GM12801 (cell line): ENCODE results near the gene CD302.

Experiments
- TF ChIP-seq, protein P1 (sequence below): IDR thresholded peaks from one replicate; pipeline ENCODE4 v1.5.1; 2011; ENCODE audit warnings: control low read depth; ENCODE audit not compliant: insufficient read length; ENCODE audit errors: extremely low read depth

CD302 gene

GRCh38 chr2:159792036-159792435, 6.0 kb downstream of the CD302 start:
- TF ChIP-seq, protein P1, sequence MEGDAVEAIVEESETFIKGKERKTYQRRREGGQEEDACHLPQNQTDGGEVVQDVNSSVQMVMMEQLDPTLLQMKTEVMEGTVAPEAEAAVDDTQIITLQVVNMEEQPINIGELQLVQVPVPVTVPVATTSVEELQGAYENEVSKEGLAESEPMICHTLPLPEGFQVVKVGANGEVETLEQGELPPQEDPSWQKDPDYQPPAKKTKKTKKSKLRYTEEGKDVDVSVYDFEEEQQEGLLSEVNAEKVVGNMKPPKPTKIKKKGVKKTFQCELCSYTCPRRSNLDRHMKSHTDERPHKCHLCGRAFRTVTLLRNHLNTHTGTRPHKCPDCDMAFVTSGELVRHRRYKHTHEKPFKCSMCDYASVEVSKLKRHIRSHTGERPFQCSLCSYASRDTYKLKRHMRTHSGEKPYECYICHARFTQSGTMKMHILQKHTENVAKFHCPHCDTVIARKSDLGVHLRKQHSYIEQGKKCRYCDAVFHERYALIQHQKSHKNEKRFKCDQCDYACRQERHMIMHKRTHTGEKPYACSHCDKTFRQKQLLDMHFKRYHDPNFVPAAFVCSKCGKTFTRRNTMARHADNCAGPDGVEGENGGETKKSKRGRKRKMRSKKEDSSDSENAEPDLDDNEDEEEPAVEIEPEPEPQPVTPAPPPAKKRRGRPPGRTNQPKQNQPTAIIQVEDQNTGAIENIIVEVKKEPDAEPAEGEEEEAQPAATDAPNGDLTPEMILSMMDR: no peak

GRCh38 chr2:159790323-159790722, 7.7 kb downstream of the CD302 start:
- TF ChIP-seq, protein P1: no peak

DNA sequence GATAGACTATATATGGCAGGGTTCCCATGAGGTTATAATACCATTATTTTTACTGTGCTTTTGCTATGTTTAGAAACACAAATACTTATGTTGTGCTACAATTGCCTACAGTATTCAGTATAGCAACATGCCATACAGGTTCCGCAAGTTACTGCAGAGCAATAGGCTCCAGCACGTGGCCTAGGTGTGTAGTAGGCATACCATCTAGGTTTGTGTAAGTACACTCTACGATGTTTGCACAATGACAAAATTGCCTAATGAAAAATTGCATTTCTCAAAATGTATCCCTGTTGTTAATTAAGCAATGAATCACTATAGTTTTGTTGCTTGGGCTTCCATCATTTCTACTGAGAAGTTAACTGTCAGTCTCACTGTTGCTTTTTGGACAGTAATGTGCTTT, 9.8 kb downstream of the CD302 start:
- TF ChIP-seq, protein P1: no peak

DNA sequence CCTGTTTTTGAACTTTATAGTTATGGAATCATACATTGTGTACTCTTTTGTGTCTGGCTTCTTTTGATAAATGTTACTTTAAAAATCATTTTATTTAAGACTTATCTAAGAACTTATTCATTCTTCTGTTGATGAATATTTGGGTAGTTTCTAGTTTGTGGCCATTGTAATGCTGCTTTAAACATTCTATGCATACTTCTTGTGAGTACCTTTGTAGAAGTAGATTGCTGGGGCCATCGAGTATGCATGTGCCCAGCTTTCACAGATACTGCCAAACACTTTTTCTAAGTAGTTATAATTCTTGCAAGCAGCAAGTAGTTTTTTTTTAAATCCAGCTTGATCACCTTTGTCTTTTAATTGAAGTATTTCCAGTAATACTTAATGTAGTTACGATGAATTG, 11.1 kb downstream of the CD302 start:
- TF ChIP-seq, protein P1: no peak

GRCh38 chr2:159785195-159785594, 12.8 kb downstream of the CD302 start:
- TF ChIP-seq, protein P1: no peak

- TF ChIP-seq, protein P1: no peak
Measured at GRCh38 chr2:159783556-159783955, 14.5 kb downstream of the CD302 start.

DNA sequence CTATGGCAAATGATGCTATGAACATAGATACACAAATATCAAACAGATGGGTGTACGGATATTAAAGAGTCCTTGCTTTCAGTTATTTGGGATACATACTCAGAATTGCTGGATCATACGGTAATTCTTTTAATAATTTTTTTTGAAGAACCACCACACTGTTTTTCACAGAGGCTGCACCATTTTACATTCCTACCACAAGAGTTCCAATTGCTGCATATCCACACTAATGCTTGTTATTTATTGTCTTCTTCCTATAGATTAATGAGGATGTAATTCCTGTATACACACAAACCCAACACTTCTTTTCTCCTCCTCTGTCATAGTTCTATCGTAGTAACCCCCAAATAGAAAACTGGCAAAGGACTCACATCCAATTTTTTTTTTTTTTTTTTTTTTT, 21.7 kb downstream of the CD302 start:
- TF ChIP-seq, protein P1: no peak

- TF ChIP-seq, protein P1: no peak
Measured at GRCh38 chr2:159775021-159775420, 23.0 kb downstream of the CD302 start.
